ENCODE results near the gene UGT8.

UGT8 gene

DNA sequence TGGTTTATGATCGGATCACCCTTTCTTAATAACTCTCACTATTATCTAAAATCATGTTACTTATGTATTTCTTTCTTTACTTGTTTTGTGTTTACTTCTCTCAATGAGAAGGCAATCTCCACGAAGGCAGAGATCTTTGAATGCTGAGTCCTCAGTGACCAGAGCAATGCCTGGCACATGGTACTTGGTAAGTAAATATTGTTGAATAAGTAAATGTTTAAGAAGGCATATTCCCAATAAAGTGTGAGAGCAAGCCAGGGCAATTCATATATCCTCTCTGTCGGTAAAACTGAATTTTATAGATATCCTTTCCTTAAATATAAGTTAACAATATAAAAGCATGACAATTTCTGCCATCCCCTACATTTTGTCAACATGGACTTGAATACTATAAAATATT is 94.4 kb downstream of the UGT8 start:
- DNase-seq = no peak

- DNase-seq = no peak
These were observed 96.2 kb downstream of the UGT8 start for GRCh38 chr4:114694770-114695169.

DNA sequence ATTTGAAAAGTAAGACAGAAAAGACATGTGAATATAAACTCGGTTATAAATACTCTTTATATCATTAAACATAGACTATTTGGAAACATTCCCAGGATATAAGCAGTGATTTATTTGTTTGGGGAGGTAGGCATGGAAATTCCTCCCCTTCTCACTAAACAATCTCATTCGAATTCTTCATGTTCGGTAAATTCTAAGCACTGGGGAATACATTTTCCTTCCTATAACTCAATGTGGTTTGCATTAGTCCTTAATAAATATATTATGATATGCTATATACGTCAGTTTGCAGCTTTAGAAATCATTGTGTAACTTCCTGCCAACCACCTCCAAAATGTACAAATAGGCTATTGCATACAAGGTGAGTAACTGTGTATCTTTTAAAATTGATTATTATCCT is 99.6 kb downstream of the UGT8 start:
- DNase-seq = no peak

GRCh38 chr4:114701491-114701890 is 102.9 kb downstream of the UGT8 start:
- DNase-seq = no peak

GRCh38 chr4:114717432-114717831 is 118.8 kb downstream of the UGT8 start:
- DNase-seq = no peak

- no peak for DNase-seq
These were observed 126.5 kb downstream of the UGT8 start for GRCh38 chr4:114725066-114725465.

GRCh38 chr4:114727461-114727860 is 128.9 kb downstream of the UGT8 start:
- no peak for DNase-seq
